ENCODE measurements around the gene TNFSF13B.

GRCh38 chr13:108227651-108228272, 41.8 kb upstream of the TNFSF13B start:
- TF ChIP-seq CTCF (IDR thresholded peaks at IDR 0.05) (peak; percentile 53; the same call in 1 of the 2 replicates), SIN3A (IDR thresholded peaks at IDR 0.05; ENCODE audit: borderline replicate concordance, insufficient read depth, low read depth, low read length) (no peak), TCF7L2 (IDR thresholded peaks at IDR 0.05; ENCODE audit: low read depth, low read length) (no peak)
